Measurements from ENCODE around the gene YPEL2. TPM values are rescaled to one million over a fixed set of nuclear protein-coding genes. Genes with fewer than 3 reads are reported as not detected.
A peak's percentile ranks its signal among the peaks of the same experiment; 100 is the strongest.

YPEL2 gene
- total and polyA plus RNA-seq, 2 of the 13 experiments (the other 11 are each of a cell fraction or from before 2014, with no cell fraction given), result 8.5 to 21.1 TPM

GRCh38 chr17:59338498-59338897 is 7.0 kb downstream of the YPEL2 start:
- ATAC-seq, result no peak
- intact Hi-C loops (cut with micrococcal nuclease; ENCODE audit: unreplicated experiment) (no loop called here), in situ Hi-C loops (cut with HindIII; ENCODE audit: extremely low pct_ligation_motif_present, low pct_unique_long_range_greater_than_20kb) (no loop called here)
- Histone ChIP-seq H3K79me2 (ENCODE audit: insufficient read depth, low read length) (peaks cover 72% of the 10 kb centered on the region), H3K4me1 (ENCODE audit: insufficient read depth, low read length) (peaks cover 74% of the 10 kb centered on the region), H3K4me3 (replicated peaks in 1 of 3; ENCODE audit: insufficient read depth in 1 of 3, low read depth in 2 of 3, low read length in 3 of 3) (no peak overlapping the region), H3K9me3 (ENCODE audit: low read length) (no peaks in the 10 kb centered on the region), H3K4me2 (ENCODE audit: low read depth, low read length) (no peak overlapping the region), H3K36me3 (replicated peaks in 1 of 2; ENCODE audit: control insufficient read depth in 1 of 2, insufficient read depth in 2 of 2, low read length in 2 of 2) (no peaks in the 10 kb centered on the region), H3K27me3 (ENCODE audit: control insufficient read depth in 1 of 2, insufficient read depth in 2 of 2, low read length in 2 of 2) (no peaks in the 10 kb centered on the region), H2AFZ (ENCODE audit: low read length) (no peak overlapping the region), H4K20me1 (ENCODE audit: insufficient read depth, low read length) (peaks cover 42% of the 10 kb centered on the region), H3K27ac (ENCODE audit: extremely low read length, insufficient read depth, low read length) (no peak overlapping the region), H3K9ac (ENCODE audit: insufficient read depth, low read depth, low read length) (no peak overlapping the region)
- no TSS peak for BruUV-seq (replicated peaks)
- DNase-seq (ENCODE audit: low spot score), result no peak
- CTCF ChIA-PET (ENCODE audit: low intra/inter-chr PET ratio, low total read pairs), result no interaction called here
- TF ChIP-seq ATF7 (IDR thresholded peaks at IDR 0.05) (no peak), ATF7 (CRISPR knock-in tag; IDR thresholded peaks at IDR 0.05) (no peak), KMT2A (CRISPR knock-in tag; IDR thresholded peaks at IDR 0.05) (no peak), ZNF235 (CRISPR knock-in tag; IDR thresholded peaks at IDR 0.05; ENCODE audit: borderline replicate concordance) (no peak), TFAP4 (IDR thresholded peaks at IDR 0.05; ENCODE audit: borderline replicate concordance, low read depth) (no peak), CENPX (CRISPR knock-in tag; IDR thresholded peaks at IDR 0.05) (no peak)
- WGBS (ENCODE audit: low lambda C conversion rate), result 86% methylated on average over 5 of the region's 5 CpGs
- no peak for FAIRE-seq
- POLR2A ChIA-PET, result interaction anchor here (1.7 kb wide), 1 partner anchor 28 kb away, joined by 4 read pairs; no protein-coding TSS in a partner anchor

DNA sequence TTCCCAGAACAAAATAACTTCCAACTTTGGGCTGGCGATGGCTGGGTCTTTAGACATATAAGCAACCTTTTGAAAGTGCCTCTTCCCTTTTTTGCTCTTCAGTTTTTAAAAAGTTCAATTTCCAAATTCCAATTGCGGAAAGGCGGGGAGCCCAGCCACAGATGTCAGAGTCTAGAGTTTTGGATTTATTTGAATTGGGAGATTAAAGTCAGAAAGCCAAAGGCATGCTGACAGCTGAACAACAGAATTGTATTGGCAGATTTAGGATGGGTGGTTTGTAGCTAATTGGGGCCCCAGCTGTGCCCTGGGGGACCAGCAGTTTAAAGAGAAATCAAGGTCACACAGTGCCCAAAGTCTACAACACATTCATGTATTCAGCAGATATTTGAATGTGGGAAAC is 10.5 kb downstream of the YPEL2 start:
- H3K9me3 ChIP-seq (ENCODE audit: low read length), result no peaks in the 10 kb centered on the region
- ATAC-seq (no peak), FAIRE-seq (no peak), DNase-seq (ENCODE audit: low spot score) (no peak)
- intact Hi-C loops (cut with micrococcal nuclease; ENCODE audit: unreplicated experiment), result no loop called here
- no peaks in the 10 kb centered on the region for H3K36me3 ChIP-seq (replicated peaks in 1 of 2; ENCODE audit: control insufficient read depth in 1 of 2, insufficient read depth in 2 of 2, low read length in 2 of 2)
- H3K4me3 ChIP-seq (replicated peaks in 1 of 3; ENCODE audit: insufficient read depth in 1 of 3, low read depth in 2 of 3, low read length in 3 of 3), result no peak overlapping the region
- ChIA-PET POLR2A (no interaction called here), CTCF (ENCODE audit: low intra/inter-chr PET ratio, low total read pairs) (no interaction called here)
- in situ Hi-C loops (cut with HindIII; ENCODE audit: extremely low pct_ligation_motif_present, low pct_unique_long_range_greater_than_20kb), result no loop called here
- H3K9ac ChIP-seq (ENCODE audit: insufficient read depth, low read depth, low read length), result no peak overlapping the region
- peak overlapping the region; percentile 14 for H3K4me2 ChIP-seq (ENCODE audit: low read depth, low read length)
- TF ChIP-seq TAF1 (CRISPR knock-in tag; IDR thresholded peaks at IDR 0.05), result no peak
- no peak for TF ChIP-seq LCORL (IDR thresholded peaks at IDR 0.05)
- 0 out of 2 replicates have a peak, but pooled peaks have one; percentile 43 for TF ChIP-seq LCORL (CRISPR knock-in tag; IDR thresholded peaks at IDR 0.05)
- no peaks in the 10 kb centered on the region for H3K27me3 ChIP-seq (ENCODE audit: control insufficient read depth in 1 of 2, insufficient read depth in 2 of 2, low read length in 2 of 2)
- H3K27ac ChIP-seq (ENCODE audit: extremely low read length, insufficient read depth, low read length), result no peak overlapping the region
- peaks cover 40% of the 10 kb centered on the region for H3K4me1 ChIP-seq (ENCODE audit: insufficient read depth, low read length)
- H2AFZ ChIP-seq (ENCODE audit: low read length), result no peak overlapping the region
- H3K79me2 ChIP-seq (ENCODE audit: insufficient read depth, low read length), result peaks cover 58% of the 10 kb centered on the region
- 76% methylated on average over 3 of the region's 3 CpGs for WGBS (ENCODE audit: low lambda C conversion rate)
- H4K20me1 ChIP-seq (ENCODE audit: insufficient read depth, low read length), result peaks cover 36% of the 10 kb centered on the region
- BruUV-seq (replicated peaks), result no TSS peak
